ENCODE measurements around the gene PPM1M. TPM values are rescaled to one million over a fixed set of nuclear protein-coding genes. Genes with fewer than 3 reads are reported as not detected.

The PPM1M gene
- total RNA-seq, 2 donors from 2014 or later, result 22.4 to 33.2 TPM

DNA sequence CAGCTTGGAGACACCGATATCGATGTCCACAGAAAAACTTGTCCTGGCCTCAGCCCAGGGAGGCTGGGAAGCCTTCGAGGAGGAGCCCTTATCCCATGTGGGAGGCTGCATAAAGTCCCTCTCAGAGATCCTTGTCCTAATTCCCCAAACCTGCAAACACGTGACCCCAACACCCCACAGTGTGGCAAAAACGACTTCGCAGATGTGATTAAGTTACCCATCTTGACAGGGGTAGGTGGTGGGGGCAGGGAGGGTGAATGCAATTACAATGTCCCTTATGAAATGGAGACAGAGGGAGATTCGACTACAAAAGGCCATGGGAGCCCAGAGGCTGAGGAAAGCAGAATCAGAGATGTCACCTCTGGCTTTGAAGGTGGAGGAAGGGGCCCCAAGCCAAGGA, 17.8 kb upstream of the PPM1M start:
- H3K27ac ChIP-seq, result no peak overlapping the region
- no peak for TF ChIP-seq POLR2A (IDR thresholded peaks at IDR 0.05)
- no peak for TF ChIP-seq POLR2AphosphoS5 (IDR thresholded peaks at IDR 0.05)
- TF ChIP-seq, protein P1, sequence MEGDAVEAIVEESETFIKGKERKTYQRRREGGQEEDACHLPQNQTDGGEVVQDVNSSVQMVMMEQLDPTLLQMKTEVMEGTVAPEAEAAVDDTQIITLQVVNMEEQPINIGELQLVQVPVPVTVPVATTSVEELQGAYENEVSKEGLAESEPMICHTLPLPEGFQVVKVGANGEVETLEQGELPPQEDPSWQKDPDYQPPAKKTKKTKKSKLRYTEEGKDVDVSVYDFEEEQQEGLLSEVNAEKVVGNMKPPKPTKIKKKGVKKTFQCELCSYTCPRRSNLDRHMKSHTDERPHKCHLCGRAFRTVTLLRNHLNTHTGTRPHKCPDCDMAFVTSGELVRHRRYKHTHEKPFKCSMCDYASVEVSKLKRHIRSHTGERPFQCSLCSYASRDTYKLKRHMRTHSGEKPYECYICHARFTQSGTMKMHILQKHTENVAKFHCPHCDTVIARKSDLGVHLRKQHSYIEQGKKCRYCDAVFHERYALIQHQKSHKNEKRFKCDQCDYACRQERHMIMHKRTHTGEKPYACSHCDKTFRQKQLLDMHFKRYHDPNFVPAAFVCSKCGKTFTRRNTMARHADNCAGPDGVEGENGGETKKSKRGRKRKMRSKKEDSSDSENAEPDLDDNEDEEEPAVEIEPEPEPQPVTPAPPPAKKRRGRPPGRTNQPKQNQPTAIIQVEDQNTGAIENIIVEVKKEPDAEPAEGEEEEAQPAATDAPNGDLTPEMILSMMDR (IDR thresholded peaks at IDR 0.05), result no peak
- intact Hi-C loops (cut with DNase I), result no loop called here
- no peaks in the 10 kb centered on the region for H3K4me1 ChIP-seq (replicated peaks)
- peaks cover 17 to 26% of the 10 kb centered on the region in 2 donors for H3K36me3 ChIP-seq
- 81% methylated on average over 7 of the region's 7 CpGs for WGBS
- DNase-seq (ENCODE audit: low spot score), result no peak
- no peaks in the 10 kb centered on the region for H3K27me3 ChIP-seq (replicated peaks; ENCODE audit: insufficient read depth)
- no peak overlapping the region for H3K4me3 ChIP-seq
- no peaks in the 10 kb centered on the region for H3K9me3 ChIP-seq

- DNase-seq (ENCODE audit: low spot score), result no peak
- Histone ChIP-seq H3K36me3 (peaks cover 17 to 26% of the 10 kb centered on the region in 2 donors), H3K4me1 (replicated peaks) (no peaks in the 10 kb centered on the region), H3K9me3 (no peaks in the 10 kb centered on the region), H3K4me3 (no peak overlapping the region), H3K27me3 (replicated peaks; ENCODE audit: insufficient read depth) (no peaks in the 10 kb centered on the region), H3K27ac (no peak overlapping the region)
- intact Hi-C loops (cut with DNase I), result no loop called here
- 81% methylated on average over 10 of the region's 10 CpGs for WGBS
- no peak for TF ChIP-seq POLR2AphosphoS5 (IDR thresholded peaks at IDR 0.05)
- TF ChIP-seq POLR2A (IDR thresholded peaks at IDR 0.05), result no peak
Measured at GRCh38 chr3:52228266-52228665, 17.3 kb upstream of the PPM1M start.

GRCh38 chr3:52228751-52229291, 16.7 kb upstream of the PPM1M start:
- Histone ChIP-seq H3K9me3 (no peaks in the 10 kb centered on the region), H3K4me3 (no peak overlapping the region), H3K27ac (no peak overlapping the region), H3K36me3 (peaks cover 17 to 26% of the 10 kb centered on the region in 2 donors), H3K4me1 (replicated peaks) (no peaks in the 10 kb centered on the region), H3K27me3 (replicated peaks; ENCODE audit: insufficient read depth) (no peaks in the 10 kb centered on the region)
- TF ChIP-seq, protein P1 (IDR thresholded peaks at IDR 0.05), result no peak
- TF ChIP-seq POLR2A (IDR thresholded peaks at IDR 0.05) (no peak), POLR2AphosphoS5 (IDR thresholded peaks at IDR 0.05) (no peak)
- 84% methylated on average over 21 of the region's 21 CpGs for WGBS
- intact Hi-C loops (cut with DNase I), result no loop called here
- no peak for DNase-seq (ENCODE audit: low spot score)

GRCh38 chr3:52229656-52230055, 15.9 kb upstream of the PPM1M start:
- Histone ChIP-seq H3K4me3 (no peak overlapping the region), H3K4me1 (replicated peaks) (no peaks in the 10 kb centered on the region), H3K9me3 (no peaks in the 10 kb centered on the region), H3K27ac (no peak overlapping the region), H3K36me3 (peaks cover 17 to 26% of the 10 kb centered on the region in 2 donors), H3K27me3 (replicated peaks; ENCODE audit: insufficient read depth) (no peaks in the 10 kb centered on the region)
- no peak for DNase-seq (ENCODE audit: low spot score)
- intact Hi-C loops (cut with DNase I), result no loop called here
- whole genome bisulfite sequencing, result 95% methylated on average over 12 of the region's 13 CpGs
- TF ChIP-seq, protein P1 (IDR thresholded peaks at IDR 0.05), result no peak
- TF ChIP-seq POLR2A (IDR thresholded peaks at IDR 0.05) (no peak), POLR2AphosphoS5 (IDR thresholded peaks at IDR 0.05) (no peak)

- WGBS, result 91% methylated on average over 6 of the region's 6 CpGs
- no peak for DNase-seq (ENCODE audit: low spot score)
- H3K27ac ChIP-seq, result no peak overlapping the region
- no peaks in the 10 kb centered on the region for H3K9me3 ChIP-seq
- TF ChIP-seq POLR2A (IDR thresholded peaks at IDR 0.05), result no peak
- no peak for TF ChIP-seq POLR2AphosphoS5 (IDR thresholded peaks at IDR 0.05)
- TF ChIP-seq, protein P1 (IDR thresholded peaks at IDR 0.05), result no peak
- no peaks in the 10 kb centered on the region for H3K4me1 ChIP-seq (replicated peaks)
- peaks cover 17 to 26% of the 10 kb centered on the region in 2 donors for H3K36me3 ChIP-seq
- no peaks in the 10 kb centered on the region for H3K27me3 ChIP-seq (replicated peaks; ENCODE audit: insufficient read depth)
- intact Hi-C loops (cut with DNase I), result no loop called here
- H3K4me3 ChIP-seq, result no peak overlapping the region
Measured at GRCh38 chr3:52230461-52230860, 15.1 kb upstream of the PPM1M start.

Measured in prostate gland (tissue), 2 donors.